ENCODE data around the gene FXYD1.
A peak's percentile ranks its signal among the peaks of the same experiment; 100 is the strongest.

Gene FXYD1

GRCh38 chr19:35108730-35109129 is 29.9 kb upstream of the FXYD1 start:
- DNase-seq: no peak

GRCh38 chr19:35109395-35110112 is 29.1 kb upstream of the FXYD1 start:
- no peak for DNase-seq

GRCh38 chr19:35110974-35111373 is 27.6 kb upstream of the FXYD1 start:
- DNase-seq: no peak

- no peak for DNase-seq
Measured at GRCh38 chr19:35112995-35113688, 25.5 kb upstream of the FXYD1 start.

GRCh38 chr19:35114353-35115176 is 24.1 kb upstream of the FXYD1 start:
- DNase-seq: peak; percentile 12

- no peak for DNase-seq
Measured at GRCh38 chr19:35115177-35115951, 23.3 kb upstream of the FXYD1 start, which contains the start of gene FXYD3. FXYD3 (plus strand) TSS chr19:35115823; CDS start chr19:35119377, 3,554 bp downstream.

GRCh38 chr19:35116072-35116801 is 22.4 kb upstream of the FXYD1 start:
- DNase-seq: no peak

- DNase-seq: no peak
Measured at GRCh38 chr19:35117116-35117515, 21.5 kb upstream of the FXYD1 start.

GRCh38 chr19:35117799-35118198 is 20.8 kb upstream of the FXYD1 start:
- no peak for DNase-seq

- DNase-seq: no peak
Measured at GRCh38 chr19:35118268-35119020, 20.2 kb upstream of the FXYD1 start.

GRCh38 chr19:35119091-35119490 is 19.5 kb upstream of the FXYD1 start:
- DNase-seq: no peak

- DNase-seq: no peak
Measured at GRCh38 chr19:35119578-35120155, 19.0 kb upstream of the FXYD1 start.

GRCh38 chr19:35120492-35120891 is 18.1 kb upstream of the FXYD1 start:
- no peak for DNase-seq

- no peak for DNase-seq
Measured at GRCh38 chr19:35120898-35121297, 17.7 kb upstream of the FXYD1 start.

- no peak for DNase-seq
Measured at GRCh38 chr19:35122687-35123551, 15.7 kb upstream of the FXYD1 start.

- DNase-seq: no peak
Measured at GRCh38 chr19:35123573-35123972, 15.1 kb upstream of the FXYD1 start.

- no peak for DNase-seq
Measured at GRCh38 chr19:35124098-35125060, 14.2 kb upstream of the FXYD1 start.

- DNase-seq: no peak
Measured at GRCh38 chr19:35125270-35125717, 13.3 kb upstream of the FXYD1 start.

Measured in KG1 (cell line).